ENCODE measurements around the gene DPYD.

- TF ChIP-seq, protein P1, sequence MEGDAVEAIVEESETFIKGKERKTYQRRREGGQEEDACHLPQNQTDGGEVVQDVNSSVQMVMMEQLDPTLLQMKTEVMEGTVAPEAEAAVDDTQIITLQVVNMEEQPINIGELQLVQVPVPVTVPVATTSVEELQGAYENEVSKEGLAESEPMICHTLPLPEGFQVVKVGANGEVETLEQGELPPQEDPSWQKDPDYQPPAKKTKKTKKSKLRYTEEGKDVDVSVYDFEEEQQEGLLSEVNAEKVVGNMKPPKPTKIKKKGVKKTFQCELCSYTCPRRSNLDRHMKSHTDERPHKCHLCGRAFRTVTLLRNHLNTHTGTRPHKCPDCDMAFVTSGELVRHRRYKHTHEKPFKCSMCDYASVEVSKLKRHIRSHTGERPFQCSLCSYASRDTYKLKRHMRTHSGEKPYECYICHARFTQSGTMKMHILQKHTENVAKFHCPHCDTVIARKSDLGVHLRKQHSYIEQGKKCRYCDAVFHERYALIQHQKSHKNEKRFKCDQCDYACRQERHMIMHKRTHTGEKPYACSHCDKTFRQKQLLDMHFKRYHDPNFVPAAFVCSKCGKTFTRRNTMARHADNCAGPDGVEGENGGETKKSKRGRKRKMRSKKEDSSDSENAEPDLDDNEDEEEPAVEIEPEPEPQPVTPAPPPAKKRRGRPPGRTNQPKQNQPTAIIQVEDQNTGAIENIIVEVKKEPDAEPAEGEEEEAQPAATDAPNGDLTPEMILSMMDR (IDR thresholded peaks at IDR 0.05; ENCODE audit: insufficient read depth, low read length, poor library complexity, severe bottlenecking) = no peak
- no peak for TF ChIP-seq EZH2phosphoT487 (conservative IDR thresholded peaks at IDR 0.05; ENCODE audit: low read length)
These were observed 175.9 kb downstream of the DPYD start for GRCh38 chr1:97744977-97745376.

Data from SU-DHL-6 (cell line).